Tibial nerve (tissue), 4 donors: ENCODE measurements around the gene COL19A1. TPM values are rescaled to one million over a fixed set of nuclear protein-coding genes. Genes with fewer than 3 reads are reported as not detected.

Experiments
- DNase-seq, 2 donors: peaks; one replicate each; pipeline ENCODE4 v3.0.0-alpha.2; 2019; ENCODE audit warnings: low spot score in 2 of 2
- H3K27ac ChIP-seq, 4 donors: fragments of 200-600 bp; sonication (generic) in 3 of 4; one replicate each; pipeline ENCODE4 v1.5.1; 2017 to 2019; ENCODE audit warnings: mild to moderate bottlenecking in 1 of 4
- H3K27me3 ChIP-seq, 2 donors: fragments of 200-600 bp; sonication (generic) in 1 of 2; one replicate each; pipeline versions ENCODE4 v1.5.1 to v1.6.0; 2017 to 2019
- H3K36me3 ChIP-seq, 3 donors: fragments of 200-600 bp; sonication (generic); one replicate each; pipeline ENCODE4 v1.5.1; 2018 to 2019
- H3K4me1 ChIP-seq, 4 donors: fragments of 200-600 bp; sonication (generic) in 3 of 4; one replicate each; pipeline ENCODE4 v1.5.1; 2017 to 2019
- H3K4me3 ChIP-seq, 4 donors: fragments of 200-600 bp; sonication (generic) in 3 of 4; one replicate each; pipeline ENCODE4 v1.5.1; 2017 to 2019; ENCODE audit warnings: mild to moderate bottlenecking in 1 of 4, moderate library complexity in 1 of 4
- H3K9me3 ChIP-seq, 4 donors: fragments of 200-600 bp; sonication (generic) in 3 of 4; one replicate each; pipeline ENCODE4 v1.5.1; 2017 to 2019
- EP300 ChIP-seq, 2 donors: sonication (generic); formaldehyde crosslinking; IDR thresholded peaks; one replicate each; pipeline ENCODE4 v1.6.1; 2017; ENCODE audit warnings: antibody characterized with exemption in 2 of 2, mild to moderate bottlenecking in 1 of 2
- POLR2A ChIP-seq, 2 donors: fragments of 450-650 bp; IDR thresholded peaks; one replicate each; pipeline ENCODE4 v1.6.1; 2017; ENCODE audit warnings: antibody characterized with exemption in 2 of 2, mild to moderate bottlenecking in 2 of 2, moderate library complexity in 2 of 2
- whole genome bisulfite sequencing, 2 donors: methylation state at CpG; one replicate each; pipeline ENCODE4 v1.1.5; 2018; 5-methylcytosine and 5-hydroxymethylcytosine counted together
- total RNA-seq, 4 donors: library from RNA; depleted of rRNA; stranded (reverse); fragments of >200 nt; gene quantifications; one replicate each; pipeline ENCODE4 v1.1.0, GENCODE V29; 2016
- TF ChIP-seq, protein P1 (sequence below), 5 experiments: fragments of 200-600 bp in 3 of 5; fragments of 450-650 bp in 2 of 5; sonication (generic) in 3 of 5; IDR thresholded peaks; one replicate each; pipeline ENCODE4 v1.5.1; 2016 to 2019; ENCODE audit warnings: antibody characterized with exemption in 5 of 5, mild to moderate bottlenecking in 3 of 5, moderate library complexity in 2 of 5

The COL19A1 gene
- total RNA-seq, 4 donors from 2014 or later, result under 0.01 to 0.42 TPM; not detected in 2

DNA sequence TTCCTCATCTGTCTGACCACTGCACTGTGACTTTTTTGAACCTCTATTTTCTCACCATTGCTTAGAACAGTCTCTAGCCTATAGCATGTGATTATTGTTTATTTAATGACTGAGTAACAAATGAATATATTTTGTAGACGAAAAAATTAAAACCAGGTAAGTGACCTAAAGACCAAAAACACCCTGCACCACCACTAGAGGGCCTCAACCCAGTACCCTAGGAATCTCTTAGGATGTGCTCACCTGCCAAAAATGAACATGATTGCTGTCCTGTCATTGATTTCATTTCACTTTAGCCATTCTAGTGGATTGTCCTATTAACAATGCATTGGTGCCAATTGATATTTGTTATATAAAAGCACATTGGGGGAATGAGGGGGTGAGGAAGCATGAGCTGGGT is 237.4 kb downstream of the COL19A1 start:
- no peak for DNase-seq
- 96% methylated on average over 1 of the region's 1 CpG for WGBS, 2 donors
- Histone ChIP-seq H3K4me1 (peaks cover 0 to 5% (median 0%) of the 10 kb centered on the region in 4 donors), H3K36me3 (no peaks in the 10 kb centered on the region), H3K9me3 (peaks cover 0 to 4% (median 0%) of the 10 kb centered on the region in 4 donors), H3K27ac (no peak overlapping the region), H3K4me3 (no peak overlapping the region), H3K27me3 (no peaks in the 10 kb centered on the region)
- TF ChIP-seq, protein P1, sequence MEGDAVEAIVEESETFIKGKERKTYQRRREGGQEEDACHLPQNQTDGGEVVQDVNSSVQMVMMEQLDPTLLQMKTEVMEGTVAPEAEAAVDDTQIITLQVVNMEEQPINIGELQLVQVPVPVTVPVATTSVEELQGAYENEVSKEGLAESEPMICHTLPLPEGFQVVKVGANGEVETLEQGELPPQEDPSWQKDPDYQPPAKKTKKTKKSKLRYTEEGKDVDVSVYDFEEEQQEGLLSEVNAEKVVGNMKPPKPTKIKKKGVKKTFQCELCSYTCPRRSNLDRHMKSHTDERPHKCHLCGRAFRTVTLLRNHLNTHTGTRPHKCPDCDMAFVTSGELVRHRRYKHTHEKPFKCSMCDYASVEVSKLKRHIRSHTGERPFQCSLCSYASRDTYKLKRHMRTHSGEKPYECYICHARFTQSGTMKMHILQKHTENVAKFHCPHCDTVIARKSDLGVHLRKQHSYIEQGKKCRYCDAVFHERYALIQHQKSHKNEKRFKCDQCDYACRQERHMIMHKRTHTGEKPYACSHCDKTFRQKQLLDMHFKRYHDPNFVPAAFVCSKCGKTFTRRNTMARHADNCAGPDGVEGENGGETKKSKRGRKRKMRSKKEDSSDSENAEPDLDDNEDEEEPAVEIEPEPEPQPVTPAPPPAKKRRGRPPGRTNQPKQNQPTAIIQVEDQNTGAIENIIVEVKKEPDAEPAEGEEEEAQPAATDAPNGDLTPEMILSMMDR (IDR thresholded peaks at IDR 0.05), result peak in 1 of 5 experiments; percentile 21
- TF ChIP-seq EP300 (IDR thresholded peaks at IDR 0.05), result no peak

GRCh38 chr6:70107852-70108629 is 241.7 kb downstream of the COL19A1 start:
- Histone ChIP-seq H3K27me3 (no peaks in the 10 kb centered on the region), H3K36me3 (no peaks in the 10 kb centered on the region), H3K9me3 (peaks cover 0 to 4% (median 0%) of the 10 kb centered on the region in 4 donors), H3K4me1 (peaks cover 0 to 5% (median 0%) of the 10 kb centered on the region in 4 donors), H3K4me3 (no peak overlapping the region), H3K27ac (no peak overlapping the region)
- WGBS, 2 donors, result 34 to 40% methylated on average over 3 of the region's 3 CpGs
- DNase-seq, result no peak
- TF ChIP-seq, protein P1 (IDR thresholded peaks at IDR 0.05), result peak; percentile 45 to 63 (median 56)
- TF ChIP-seq EP300 (IDR thresholded peaks at IDR 0.05), result no peak

DNA sequence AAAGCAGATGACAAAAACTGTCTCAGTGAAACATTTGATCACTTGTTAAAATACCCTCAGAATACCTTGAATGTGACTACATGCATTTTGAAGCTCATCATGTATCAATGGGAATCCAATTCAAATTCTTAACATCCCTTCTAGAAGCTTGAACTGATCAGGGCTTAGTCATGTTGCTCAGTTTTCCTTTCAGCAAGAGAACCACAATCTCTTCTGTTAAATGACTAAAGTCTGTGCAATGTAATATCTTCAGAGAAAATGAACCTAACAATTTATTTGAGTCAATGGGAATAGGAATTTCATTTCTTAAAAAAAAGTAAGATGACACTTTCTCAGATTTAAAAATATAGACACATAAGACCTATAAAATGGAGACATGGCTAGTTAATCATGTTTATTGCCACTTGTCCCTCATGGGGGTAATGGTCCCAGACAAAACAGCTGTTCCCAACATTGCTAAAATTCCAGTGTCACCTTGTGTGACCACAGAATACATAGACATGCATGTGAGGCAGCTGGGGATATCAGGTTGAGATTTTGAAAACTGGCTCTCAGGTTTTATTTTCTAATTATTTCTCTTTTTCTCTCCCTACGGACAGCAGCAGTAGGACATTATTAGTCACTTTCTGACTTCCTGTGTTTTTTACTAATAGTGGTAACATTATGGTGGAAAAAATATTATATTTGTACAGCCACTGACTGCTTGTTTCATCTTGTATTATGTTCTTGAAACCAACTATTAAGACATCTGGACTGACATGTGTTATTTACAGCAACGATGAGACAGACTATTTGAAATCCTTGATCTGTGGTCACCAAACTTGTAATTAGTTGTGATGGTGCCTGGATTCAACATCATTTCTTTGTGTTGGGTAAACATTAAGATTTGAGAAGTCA is 244.0 kb downstream of the COL19A1 start:
- no peak for TF ChIP-seq EP300 (IDR thresholded peaks at IDR 0.05)
- no peak for TF ChIP-seq POLR2A (IDR thresholded peaks at IDR 0.05)
- TF ChIP-seq, protein P1 (IDR thresholded peaks at IDR 0.05), result no peak
- Histone ChIP-seq H3K27me3 (no peaks in the 10 kb centered on the region), H3K9me3 (no peaks in the 10 kb centered on the region), H3K4me3 (no peak overlapping the region), H3K27ac (no peak overlapping the region), H3K4me1 (peaks cover 0 to 5% (median 0%) of the 10 kb centered on the region in 4 donors), H3K36me3 (no peaks in the 10 kb centered on the region)
- 66 to 79% methylated on average over 2 of the region's 2 CpGs for WGBS, 2 donors
- no peak for DNase-seq

DNA sequence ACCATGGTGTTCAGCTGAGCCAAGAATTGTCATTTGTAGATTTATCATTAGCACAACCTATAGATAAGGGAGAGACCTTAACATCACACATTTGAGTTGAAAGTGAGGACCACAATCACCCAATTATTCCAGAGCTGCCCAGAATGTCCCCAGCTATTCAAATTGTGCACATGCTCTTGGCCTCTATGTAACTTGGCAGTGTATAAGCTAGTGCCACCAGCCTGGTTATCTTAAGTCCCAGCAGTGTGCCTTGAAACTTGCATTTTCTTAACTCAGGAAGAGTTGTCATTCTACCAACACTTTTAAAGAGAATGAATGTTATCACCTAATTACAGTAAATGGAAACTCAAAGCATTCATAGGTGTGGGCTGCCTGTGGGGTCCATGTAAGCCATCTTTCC is 245.4 kb downstream of the COL19A1 start:
- H3K4me3 ChIP-seq, result no peak overlapping the region
- peaks cover 0 to 5% (median 0%) of the 10 kb centered on the region in 4 donors for H3K4me1 ChIP-seq
- TF ChIP-seq, protein P1 (IDR thresholded peaks at IDR 0.05), result no peak
- no peak for TF ChIP-seq POLR2A (IDR thresholded peaks at IDR 0.05)
- no peak for TF ChIP-seq EP300 (IDR thresholded peaks at IDR 0.05)
- H3K9me3 ChIP-seq, result no peaks in the 10 kb centered on the region
- no peak overlapping the region for H3K27ac ChIP-seq
- H3K27me3 ChIP-seq, result no peaks in the 10 kb centered on the region
- no peaks in the 10 kb centered on the region for H3K36me3 ChIP-seq
- DNase-seq, result no peak

GRCh38 chr6:70112716-70113115 is 246.4 kb downstream of the COL19A1 start:
- TF ChIP-seq POLR2A (IDR thresholded peaks at IDR 0.05) (no peak), EP300 (IDR thresholded peaks at IDR 0.05) (no peak)
- TF ChIP-seq, protein P1 (IDR thresholded peaks at IDR 0.05), result no peak

More at GRCh38 chr6:70112716-70113115, 246.4 kb downstream of the COL19A1 start:
- Histone ChIP-seq H3K27ac (no peak overlapping the region), H3K36me3 (no peaks in the 10 kb centered on the region), H3K27me3 (no peaks in the 10 kb centered on the region), H3K4me3 (no peak overlapping the region), H3K9me3 (no peaks in the 10 kb centered on the region), H3K4me1 (peaks cover 0 to 5% (median 0%) of the 10 kb centered on the region in 4 donors)
- no peak for DNase-seq
- 19 to 49% methylated on average over 5 of the region's 5 CpGs for WGBS, 2 donors
